HG03469 (cell line): ENCODE measurements around the gene GMDS.

Experiments
- ATAC-seq: cut with Tn5 transposase; IDR thresholded peaks from one replicate; pipeline ENCODE4 v1.9.1; 2021; ENCODE audit warnings: mild to moderate bottlenecking, moderate library complexity, moderate number of reproducible peaks; ENCODE audit not compliant: unreplicated experiment

GMDS gene

GRCh38 chr6:2242311-2242710 is 3.1 kb downstream of the GMDS start:
- ATAC-seq, result no peak

GRCh38 chr6:2240961-2241360 is 4.4 kb downstream of the GMDS start:
- no peak for ATAC-seq

- no peak for ATAC-seq
Observed at GRCh38 chr6:2237001-2237400, 8.4 kb downstream of the GMDS start.

GRCh38 chr6:2235777-2236495 is 9.5 kb downstream of the GMDS start:
- no peak for ATAC-seq

DNA sequence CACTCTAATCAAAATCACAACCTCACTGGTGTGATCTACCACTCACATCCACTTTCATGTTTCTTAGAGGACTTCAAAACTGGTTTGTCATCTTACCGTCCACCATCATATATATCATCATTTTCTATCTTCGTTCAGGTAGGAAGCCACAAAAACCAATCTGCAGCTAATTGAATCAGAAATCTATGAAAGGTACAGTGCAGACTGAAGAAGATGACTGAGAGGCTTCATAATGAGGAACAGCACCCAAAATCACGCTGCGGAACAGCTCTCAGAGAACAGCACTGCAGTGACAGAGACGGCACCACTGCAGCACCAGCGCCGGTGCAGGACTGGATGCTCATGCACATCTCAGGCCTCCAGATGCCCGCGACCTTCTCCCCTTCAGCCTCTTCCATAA is 13.0 kb downstream of the GMDS start:
- no peak for ATAC-seq

DNA sequence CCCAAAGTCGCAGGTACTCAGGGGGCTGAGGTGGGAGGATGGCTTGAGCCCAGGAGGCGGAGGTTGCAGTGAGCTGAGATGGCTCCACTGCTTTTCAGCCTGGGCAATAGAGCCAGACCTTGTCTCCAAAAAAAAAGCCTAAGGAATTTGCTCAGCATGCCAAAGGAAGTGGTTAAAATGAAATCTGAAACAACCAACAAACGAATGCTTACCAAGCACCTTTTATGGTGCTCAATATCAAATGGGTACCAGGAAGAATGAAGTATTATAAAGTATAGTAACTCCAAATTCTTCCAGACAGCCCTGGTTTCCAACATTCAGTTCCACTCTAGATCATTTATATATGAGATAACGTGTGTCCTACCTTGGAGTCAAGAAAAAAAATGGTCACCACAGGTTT is 14.0 kb downstream of the GMDS start:
- ATAC-seq, result no peak

- no peak for ATAC-seq
Observed at GRCh38 chr6:2230659-2231277, 14.6 kb downstream of the GMDS start.

DNA sequence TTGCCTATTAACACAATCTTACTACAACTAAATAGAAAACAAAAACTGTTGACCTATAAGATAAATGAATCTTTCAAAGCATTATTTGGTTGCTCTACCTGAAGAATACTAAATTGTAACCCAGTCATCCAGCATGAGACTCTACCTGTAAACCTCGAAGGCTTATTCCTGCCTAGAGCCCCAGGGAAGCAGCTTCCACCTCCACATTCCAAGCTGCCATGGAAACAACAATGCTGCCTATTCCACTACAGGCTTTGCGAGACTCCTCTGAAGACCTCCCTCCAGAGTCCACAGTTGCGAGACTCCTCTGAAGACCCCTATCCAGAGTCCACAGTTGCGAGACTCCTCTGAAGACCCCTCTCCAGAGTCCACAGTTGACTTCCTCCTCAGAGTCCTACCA is 15.7 kb downstream of the GMDS start:
- no peak for ATAC-seq

DNA sequence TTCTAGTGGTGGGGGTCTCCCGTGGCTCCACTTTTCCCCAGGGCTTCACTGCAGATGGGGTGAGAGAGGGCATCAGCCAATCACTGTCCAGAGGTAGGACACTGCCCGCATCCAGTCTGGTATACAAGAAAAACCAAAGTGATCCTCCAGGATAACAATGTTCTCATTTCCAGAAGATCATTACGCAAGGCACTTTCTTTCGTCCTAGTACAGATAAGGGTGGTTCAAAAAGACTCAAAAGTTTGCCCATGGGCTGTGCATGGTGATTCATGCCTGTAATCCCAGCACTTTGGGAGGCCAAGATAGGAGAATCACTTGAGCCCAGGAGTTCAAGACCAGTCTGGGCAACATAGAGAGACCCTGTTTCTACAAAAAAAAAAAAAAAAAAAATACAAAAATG is 16.4 kb downstream of the GMDS start:
- ATAC-seq, result no peak

GRCh38 chr6:2228392-2228791 is 17.0 kb downstream of the GMDS start:
- no peak for ATAC-seq

GRCh38 chr6:2226775-2227174 is 18.6 kb downstream of the GMDS start:
- ATAC-seq, result no peak

DNA sequence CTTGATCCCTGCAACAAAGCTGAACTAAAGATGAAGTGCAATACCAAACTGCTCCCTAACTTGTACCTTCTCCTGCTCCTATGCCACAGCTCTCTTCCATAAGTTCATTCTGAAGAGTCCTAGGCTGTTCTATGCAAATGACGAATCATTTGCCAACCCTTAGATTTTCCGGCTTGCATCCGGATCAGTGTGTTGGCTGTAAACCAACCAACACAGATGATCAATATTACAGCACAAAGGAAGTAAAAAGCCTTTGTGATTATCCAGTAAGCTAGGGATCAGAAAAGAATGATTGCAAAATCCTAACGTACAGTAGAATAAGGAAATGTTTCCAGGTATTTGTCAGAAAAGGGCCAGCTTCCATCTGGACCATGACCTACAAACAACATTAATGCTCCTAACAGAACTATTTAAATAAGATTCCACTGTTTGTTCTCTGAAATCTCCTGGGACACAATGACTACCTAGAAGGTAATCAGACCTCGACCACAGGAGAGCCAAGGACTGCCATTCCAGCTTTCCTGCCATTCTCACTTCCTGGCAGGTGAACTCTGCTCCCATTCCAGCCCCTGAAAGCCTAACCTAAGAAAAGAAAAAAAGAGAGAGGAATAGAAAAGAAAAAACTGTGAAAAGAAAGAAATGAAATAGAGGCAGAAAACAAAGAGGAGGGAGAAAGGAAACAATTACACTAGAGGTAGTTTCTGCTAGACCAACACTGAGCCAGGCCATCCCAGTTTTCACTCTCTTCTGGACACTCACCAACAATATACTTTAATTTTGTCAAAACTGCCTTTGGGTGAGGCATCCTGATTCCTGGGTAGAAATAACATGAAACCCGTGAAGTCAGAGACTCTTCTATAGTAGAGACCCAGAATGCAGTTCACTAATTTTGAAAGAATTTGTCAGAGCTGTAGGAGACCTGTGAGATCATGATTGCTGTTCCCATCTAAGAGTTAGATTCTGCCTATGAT is 19.7 kb downstream of the GMDS start:
- ATAC-seq, result no peak

DNA sequence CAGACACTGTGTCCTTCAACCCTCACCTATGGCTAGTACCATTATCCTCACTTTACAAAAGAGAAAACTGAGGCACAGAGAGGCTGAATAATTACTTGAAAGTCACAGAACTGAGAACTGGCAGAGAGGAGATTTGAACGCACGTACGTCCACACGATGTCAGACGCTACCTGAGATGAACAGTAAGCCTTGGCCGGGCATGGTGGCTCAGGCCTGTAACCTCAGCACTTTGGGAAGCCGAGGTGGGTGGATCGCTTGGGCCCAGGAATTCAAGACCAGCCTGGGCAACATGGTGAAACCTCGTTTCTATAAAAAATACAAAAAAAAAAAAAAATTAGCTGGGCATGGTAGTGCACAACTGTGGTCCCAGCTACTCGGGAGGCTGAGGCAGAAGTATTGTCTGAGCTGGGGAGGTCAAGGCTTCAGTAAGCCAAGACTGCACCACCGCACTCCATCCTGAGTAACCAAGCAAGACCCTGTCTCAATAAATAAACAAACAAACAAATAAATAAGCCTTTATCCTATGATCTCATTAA is 20.5 kb downstream of the GMDS start:
- ATAC-seq, result no peak

- ATAC-seq, result no peak
Observed at GRCh38 chr6:2222275-2222842, 23.0 kb downstream of the GMDS start.

DNA sequence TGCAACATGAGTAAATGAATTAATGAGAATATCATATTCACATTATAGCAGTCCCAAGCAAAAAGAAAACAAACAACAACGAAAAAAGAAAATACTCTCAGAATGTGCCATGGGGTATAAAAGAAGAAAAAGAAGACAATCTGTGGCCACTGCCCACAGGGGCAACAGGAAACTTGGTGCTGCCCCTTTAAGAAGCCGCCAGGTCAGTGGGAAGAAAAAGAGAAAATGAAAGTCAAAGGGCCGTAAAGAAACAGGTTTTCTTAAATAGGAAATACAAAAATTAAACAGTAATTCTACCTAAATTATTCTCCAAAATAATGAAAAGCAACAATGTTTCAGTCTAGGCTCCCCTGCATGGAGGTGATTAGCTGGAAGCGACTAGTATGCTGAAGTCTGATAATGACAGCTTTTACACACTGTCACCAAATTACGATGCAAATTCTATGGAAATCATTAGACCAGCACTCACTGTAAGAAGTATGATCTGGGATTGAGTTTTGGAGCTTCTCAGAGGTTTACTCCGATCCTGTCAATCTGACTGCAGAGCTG is 23.6 kb downstream of the GMDS start:
- no peak for ATAC-seq

- ATAC-seq, result no peak
Observed at GRCh38 chr6:2220154-2220553, 25.3 kb downstream of the GMDS start.

GRCh38 chr6:2218866-2219265 is 26.5 kb downstream of the GMDS start:
- no peak for ATAC-seq

- no peak for ATAC-seq
Observed at GRCh38 chr6:2216794-2217383, 28.5 kb downstream of the GMDS start.

DNA sequence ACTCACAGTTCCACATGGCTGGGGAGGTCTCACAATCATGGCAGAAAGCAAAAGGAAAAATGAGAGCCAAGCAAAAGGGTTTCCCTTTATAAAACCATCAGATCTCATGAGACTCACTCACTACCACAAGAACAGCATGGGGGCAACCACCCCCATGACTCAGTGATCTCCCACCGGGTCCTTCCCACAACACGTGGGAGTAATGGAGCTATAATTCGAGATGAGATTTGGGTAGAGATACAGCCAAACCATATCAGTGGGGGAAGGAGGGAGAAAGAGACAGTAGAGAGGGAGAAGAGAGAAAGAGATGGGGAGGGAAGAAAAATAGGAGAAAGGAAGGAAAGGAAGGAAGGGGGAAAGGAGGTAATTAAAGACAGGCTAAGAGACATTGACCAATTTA is 30.1 kb downstream of the GMDS start:
- ATAC-seq, result no peak

DNA sequence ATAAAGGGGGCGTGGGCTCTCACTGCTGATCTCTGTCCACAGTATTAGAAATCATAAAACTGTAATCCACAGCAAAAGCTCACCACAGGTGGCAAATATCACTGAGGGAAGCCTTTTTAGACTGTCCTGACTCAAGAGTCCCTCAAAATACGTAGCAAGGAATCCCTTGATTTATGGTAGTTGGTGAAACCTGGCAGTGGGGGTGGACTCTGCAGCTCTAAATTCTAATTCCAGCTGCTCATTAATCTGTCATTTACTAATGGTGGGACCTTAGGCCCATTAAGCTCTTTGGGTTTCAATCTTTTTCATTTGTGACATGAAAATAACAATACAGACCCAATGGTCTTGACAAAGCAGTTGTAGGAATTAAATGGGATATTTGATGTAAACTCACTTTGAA is 32.3 kb downstream of the GMDS start:
- ATAC-seq, result no peak
